K562 (cell line): Measurements from ENCODE around the gene JAK3. TPM values are rescaled to one million over a fixed set of nuclear protein-coding genes. Genes with fewer than 3 reads are reported as not detected.

ENCODE experiments used
- ARID4B ChIP-seq: sonication (generic); formaldehyde crosslinking; IDR thresholded peaks from 2 replicates; pipeline ENCODE4 v1.8.0; 2022; ENCODE audit warnings: mild to moderate bottlenecking, missing genetic modification reagents
- CBX1 ChIP-seq: sonication (generic); IDR thresholded peaks from 2 replicates; pipeline ENCODE4 v1.6.1; 2016; ENCODE audit warnings: antibody characterized with exemption, low read depth, mild to moderate bottlenecking
- ETV1 ChIP-seq: fragments of 450-650 bp; conservative IDR thresholded peaks from 2 replicates; pipeline ENCODE4 v1.6.1; 2016; ENCODE audit warnings: missing genetic modification characterization, control low read depth, low read depth, missing compliant biosample characterization
- GABPB1 ChIP-seq: sonication (generic); formaldehyde crosslinking; IDR thresholded peaks from 2 replicates; pipeline ENCODE4 v1.8.0; 2022; ENCODE audit warnings: mild to moderate bottlenecking, missing genetic modification reagents
- JUN ChIP-seq, 2 experiments: sonication (generic) in 1 of 2; formaldehyde crosslinking in 1 of 2; IDR thresholded peaks; 2 replicates each; pipeline versions ENCODE4 v1.6.1 to v1.8.0; 2012 to 2022; ENCODE audit warnings: borderline replicate concordance in 2 of 2, mild to moderate bottlenecking in 2 of 2, improper control_type of control experiment in 1 of 2, low read depth in 1 of 2, low read length in 1 of 2, missing genetic modification reagents in 1 of 2
- JUNB ChIP-seq: fragments of 450-650 bp; formaldehyde crosslinking; conservative IDR thresholded peaks from 2 replicates; pipeline ENCODE4 v1.4.0; 2020; ENCODE audit warnings: mild to moderate bottlenecking
- NCOR1 ChIP-seq: fragments of 450-650 bp; IDR thresholded peaks from 2 replicates; pipeline ENCODE4 v1.6.1; 2016; ENCODE audit warnings: mild to moderate bottlenecking, moderate library complexity
- SMAD2 ChIP-seq: fragments of 150-350 bp; IDR thresholded peaks from 2 replicates; pipeline ENCODE4 v1.6.1; 2014; ENCODE audit warnings: low read depth, mild to moderate bottlenecking, low read length
- SPI1 ChIP-seq: IDR thresholded peaks from 2 replicates; pipeline ENCODE4 v1.6.1; 2011; ENCODE audit warnings: low read depth, low read length, control low read depth, borderline replicate concordance
- ZBTB11 ChIP-seq, 3 experiments: fragments of 200-800 bp in 1 of 3; fragments of 250-450 bp in 1 of 3; fragments of 450-650 bp in 1 of 3; sonication (Bioruptor Pico) in 1 of 3; sonication (Bioruptor generic) in 1 of 3; formaldehyde crosslinking in 1 of 3; IDR thresholded peaks; 2 replicates each; pipeline versions ENCODE4 v1.6.1 to v1.8.0; 2016 to 2022; ENCODE audit warnings: mild to moderate bottlenecking in 2 of 3, missing genetic modification characterization in 2 of 3, missing compliant biosample characterization in 1 of 3, moderate library complexity in 1 of 3
- ZFP91 ChIP-seq: sonication (generic); formaldehyde crosslinking; IDR thresholded peaks from 2 replicates; pipeline ENCODE4 v1.8.0; 2022; ENCODE audit warnings: mild to moderate bottlenecking, missing genetic modification reagents
- ZNF263 ChIP-seq: sonication (generic); formaldehyde crosslinking; IDR thresholded peaks from 2 replicates; pipeline ENCODE4 v1.8.0; 2022; ENCODE audit warnings: mild to moderate bottlenecking, missing genetic modification reagents, borderline replicate concordance
- polyA plus RNA-seq, 8 experiments: library from polyadenylated mRNA; depleted of rRNA in 4 of 8; stranded (reverse) in 5 of 8; unstranded in 3 of 8; fragments of >200 nt; fragmentation: Nextera tagmentation in 2 of 8; fragmentation: Illumina TruSeq in 1 of 8; extraction: Ambion mirVana in 2 of 8; extraction: Trizol in 1 of 8; gene quantifications; 2 replicates each; pipeline versions ENCODE4 v1.2.1 to v1.2.3, GENCODE V29; 2011 to 2014; ENCODE audit warnings: inconsistent platforms in 1 of 8, missing spikeins in 1 of 8
- total RNA-seq, 7 experiments: library from RNA; depleted of rRNA in 6 of 7; stranded (reverse); fragments of >200 nt in 6 of 7; fragmentation: Illumina TruSeq in 2 of 7; extraction: Trizol in 2 of 7; gene quantifications; 2 replicates each; pipeline versions ENCODE4 v1.2.1 to v1.2.3, GENCODE V29; 2011 to 2021; ENCODE audit warnings: low replicate concordance in 1 of 7

JAK3 gene
- total and polyA plus RNA-seq, 9 of the 15 experiments (the other 6 are each of a cell fraction or from before 2014, with no cell fraction given): 0.01 to 0.18 (median 0.07) TPM; not detected in 1

GRCh38 chr19:17841371-17841809, 6.4 kb downstream of the JAK3 start (continued):
- peak; percentile 56; the same call in 1 of the 2 replicates for TF ChIP-seq ARID4B
- no peak for TF ChIP-seq JUN (IDR thresholded peaks at IDR 0.05; ENCODE audit: borderline replicate concordance, low read depth, low read length)
- 0 out of 2 replicates have a peak, but pooled peaks have one; percentile 13 for TF ChIP-seq JUN (CRISPR knock-in tag; IDR thresholded peaks at IDR 0.05; ENCODE audit: borderline replicate concordance)
- 0 out of 2 replicates have a peak, but pooled peaks have one; percentile 7 for TF ChIP-seq SPI1
- peak; percentile 34; the same call in 1 of the 2 replicates for TF ChIP-seq GABPB1 (CRISPR knock-in tag)
- TF ChIP-seq ZNF263 (CRISPR knock-in tag): 0 out of 2 replicates have a peak, but pooled peaks have one; percentile 8
- no peak for TF ChIP-seq JUNB
- no peak for TF ChIP-seq ZFP91 (CRISPR knock-in tag)
- TF ChIP-seq NCOR1: no peak
- no peak for TF ChIP-seq SMAD2
- peak; percentile 17; the same call in 1 of the 2 replicates for TF ChIP-seq ETV1 (tag)
- TF ChIP-seq ZBTB11 (CRISPR knock-in tag; IDR thresholded peaks at IDR 0.05): 0 out of 6 replicates have a peak, but pooled peaks of 1 of the 3 experiments have one; percentile 9
- TF ChIP-seq CBX1: no peak
